ENCODE measurements around the gene TNC.

DNA sequence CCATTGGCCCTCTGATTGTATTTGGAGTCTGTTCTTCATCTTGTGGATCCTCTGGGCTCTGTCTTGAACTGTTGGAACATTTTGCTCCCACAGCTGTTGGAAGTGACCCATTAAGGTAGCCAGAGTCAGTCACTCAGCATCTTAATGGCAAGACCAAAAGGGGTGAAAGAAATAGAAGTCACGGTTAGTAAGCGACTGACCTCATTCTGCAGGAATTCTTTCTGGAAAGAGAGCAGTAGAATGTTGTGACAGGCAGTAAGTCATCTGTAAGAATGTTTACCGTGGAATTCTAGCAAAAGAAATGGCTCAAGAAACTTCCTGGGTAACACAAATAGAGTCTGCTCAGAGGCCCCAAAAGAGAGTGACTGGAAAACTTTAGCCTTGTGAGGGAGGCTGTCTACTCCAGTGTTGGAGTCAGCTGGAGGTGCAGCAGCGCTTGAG lies 28.6 kb upstream of the TNC start:
- no peak for TF ChIP-seq FOXA1 (IDR thresholded peaks at IDR 0.05)
- TF ChIP-seq ELF4 (IDR thresholded peaks at IDR 0.05), result no peak
- TF ChIP-seq SUZ12 (IDR thresholded peaks at IDR 0.05), result no peak
- no peak for TF ChIP-seq NFRKB (IDR thresholded peaks at IDR 0.05)
- no peak for TF ChIP-seq BHLHE40 (IDR thresholded peaks at IDR 0.05; ENCODE audit: borderline replicate concordance)
- TF ChIP-seq SP1 (IDR thresholded peaks at IDR 0.05), result no peak
- TF ChIP-seq LEF1 (IDR thresholded peaks at IDR 0.05; ENCODE audit: borderline replicate concordance), result no peak
- no peak for TF ChIP-seq FOXK2 (IDR thresholded peaks at IDR 0.05)
- TF ChIP-seq, protein P1, sequence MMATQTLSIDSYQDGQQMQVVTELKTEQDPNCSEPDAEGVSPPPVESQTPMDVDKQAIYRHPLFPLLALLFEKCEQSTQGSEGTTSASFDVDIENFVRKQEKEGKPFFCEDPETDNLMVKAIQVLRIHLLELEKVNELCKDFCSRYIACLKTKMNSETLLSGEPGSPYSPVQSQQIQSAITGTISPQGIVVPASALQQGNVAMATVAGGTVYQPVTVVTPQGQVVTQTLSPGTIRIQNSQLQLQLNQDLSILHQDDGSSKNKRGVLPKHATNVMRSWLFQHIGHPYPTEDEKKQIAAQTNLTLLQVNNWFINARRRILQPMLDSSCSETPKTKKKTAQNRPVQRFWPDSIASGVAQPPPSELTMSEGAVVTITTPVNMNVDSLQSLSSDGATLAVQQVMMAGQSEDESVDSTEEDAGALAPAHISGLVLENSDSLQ (IDR thresholded peaks at IDR 0.05), result no peak
- no peak for TF ChIP-seq HDGF (IDR thresholded peaks at IDR 0.05; ENCODE audit: borderline replicate concordance)

Data from HEK293T (cell line).